OCI-LY1 (cell line): ENCODE results near the gene ADAMTS4.

Experiments used
- CTCF ChIP-seq: fragments of 200-600 bp; sonication (generic), shearing (Covaris generic); IDR thresholded peaks from 2 replicates; pipeline ENCODE4 v1.5.1; 2017; ENCODE audit warnings: mild to moderate bottlenecking, antibody characterized with exemption, low read length, moderate library complexity, mixed read lengths
- EZH2 ChIP-seq: fragments of 200-600 bp; sonication (generic), shearing (Covaris generic); IDR thresholded peaks from 2 replicates; pipeline ENCODE4 v1.8.0; 2017; ENCODE audit warnings: borderline replicate concordance, mixed run types, mild to moderate bottlenecking, antibody characterized with exemption, low read length, moderate library complexity, mixed read lengths

DNA sequence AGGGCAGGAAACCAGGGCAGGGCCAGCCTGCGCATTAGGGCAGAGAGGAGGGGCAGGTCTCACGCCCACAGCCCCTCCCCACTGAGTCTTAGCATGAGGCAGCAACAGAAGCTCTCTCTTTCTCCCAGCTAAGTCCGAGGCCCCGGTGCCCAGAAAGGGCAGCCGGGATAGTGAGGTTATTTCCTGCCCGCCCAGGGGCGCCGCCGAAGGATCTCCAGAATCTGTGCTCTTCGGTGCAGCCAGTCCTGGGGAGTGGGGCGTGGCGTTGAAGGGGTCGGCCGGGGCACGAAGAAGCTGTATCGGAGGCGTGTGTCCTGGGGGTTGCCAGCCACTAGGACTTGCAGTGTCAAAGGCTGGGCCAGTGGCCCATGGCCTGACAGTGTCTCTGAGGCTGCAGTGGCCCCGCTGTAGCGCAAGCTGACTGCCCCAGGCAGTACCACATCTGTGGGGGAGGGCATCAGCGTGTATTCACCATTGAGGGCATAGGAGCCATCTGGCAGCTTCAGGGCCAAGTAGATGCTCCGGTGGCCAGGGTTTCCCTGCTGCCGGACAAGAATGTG lies 7.8 kb downstream of the ADAMTS4 start:
- TF ChIP-seq CTCF (no peak), EZH2 (no peak)
